ENCODE results near the gene SLC39A7.
A peak's percentile ranks its signal among the peaks of the same experiment; 100 is the strongest.

The SLC39A7 gene

DNA sequence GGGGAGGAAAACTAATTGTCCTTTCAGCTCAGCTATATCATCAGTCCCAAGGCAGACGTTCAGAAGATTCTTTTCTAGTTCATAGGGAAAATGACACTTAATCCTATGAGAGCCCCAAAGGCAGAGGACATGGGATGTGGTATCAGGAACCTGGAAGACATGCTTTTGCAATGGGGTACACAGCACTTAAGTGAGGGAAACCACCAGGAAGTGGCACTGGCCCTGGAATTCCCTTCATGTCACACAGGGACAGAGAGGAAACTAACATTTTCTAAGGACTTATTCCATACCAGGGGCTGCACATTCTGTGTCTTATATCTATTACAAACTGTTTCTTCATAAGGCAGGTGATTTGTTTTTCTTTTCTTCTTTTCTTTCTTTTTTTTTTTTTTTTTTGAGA lies 42.8 kb downstream of the SLC39A7 start:
- DNase-seq = no peak

DNA sequence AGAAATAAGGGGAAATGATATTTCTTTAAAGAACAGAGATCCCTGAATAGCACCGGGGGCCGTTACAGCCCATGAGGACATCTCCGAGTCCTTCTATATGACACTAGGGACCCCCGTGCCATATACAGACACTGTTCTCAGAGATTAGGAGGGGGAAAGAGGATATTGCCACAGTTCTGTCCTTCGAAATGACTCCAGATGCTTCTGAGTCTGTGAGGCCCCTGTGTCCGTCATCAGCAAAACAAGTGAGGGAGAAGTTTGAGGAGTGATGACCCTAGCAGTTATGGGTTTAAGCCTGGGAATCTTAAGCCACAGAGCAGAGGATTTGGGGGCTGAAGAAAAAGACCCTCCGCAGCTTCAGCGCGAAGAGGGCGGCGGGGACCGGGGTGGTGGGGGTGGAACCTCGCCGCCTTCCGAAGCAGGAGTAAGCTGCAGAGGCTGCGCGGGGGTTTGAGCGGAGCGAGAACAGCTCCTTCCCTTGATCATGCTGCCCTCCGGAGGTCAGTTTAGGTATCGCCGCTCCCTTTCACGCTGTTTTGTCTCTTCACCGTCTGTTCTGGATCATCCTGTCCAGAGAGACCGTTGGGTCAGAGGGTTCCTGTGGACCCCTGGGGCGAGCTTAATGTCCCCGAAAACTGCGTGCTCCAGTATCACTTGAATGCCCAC lies 47.4 kb downstream of the SLC39A7 start:
- peak; percentile 77 for DNase-seq

DNA sequence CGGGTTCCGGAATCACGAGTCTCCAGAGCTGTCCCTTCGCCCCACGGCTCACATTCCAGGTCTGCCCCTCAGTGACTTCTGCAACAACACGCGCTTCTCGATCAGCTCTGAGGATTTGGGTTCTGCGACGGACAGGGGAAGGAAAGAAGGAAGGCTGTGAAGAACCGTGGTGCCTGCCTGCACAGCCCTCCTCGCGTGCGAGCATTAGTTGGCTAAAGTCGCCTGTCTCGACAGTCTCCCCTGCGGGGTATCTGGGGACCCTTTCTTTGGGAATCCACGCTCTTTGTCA lies 47.9 kb downstream of the SLC39A7 start:
- DNase-seq = no peak

- peak; percentile 93 for DNase-seq
Measured at GRCh38 chr6:33248932-33249731, 48.5 kb downstream of the SLC39A7 start.

- DNase-seq = peak; percentile 57
Measured at GRCh38 chr6:33249732-33250630, 49.3 kb downstream of the SLC39A7 start.

GRCh38 chr6:33250731-33251130 lies 50.1 kb downstream of the SLC39A7 start:
- DNase-seq = no peak

DNA sequence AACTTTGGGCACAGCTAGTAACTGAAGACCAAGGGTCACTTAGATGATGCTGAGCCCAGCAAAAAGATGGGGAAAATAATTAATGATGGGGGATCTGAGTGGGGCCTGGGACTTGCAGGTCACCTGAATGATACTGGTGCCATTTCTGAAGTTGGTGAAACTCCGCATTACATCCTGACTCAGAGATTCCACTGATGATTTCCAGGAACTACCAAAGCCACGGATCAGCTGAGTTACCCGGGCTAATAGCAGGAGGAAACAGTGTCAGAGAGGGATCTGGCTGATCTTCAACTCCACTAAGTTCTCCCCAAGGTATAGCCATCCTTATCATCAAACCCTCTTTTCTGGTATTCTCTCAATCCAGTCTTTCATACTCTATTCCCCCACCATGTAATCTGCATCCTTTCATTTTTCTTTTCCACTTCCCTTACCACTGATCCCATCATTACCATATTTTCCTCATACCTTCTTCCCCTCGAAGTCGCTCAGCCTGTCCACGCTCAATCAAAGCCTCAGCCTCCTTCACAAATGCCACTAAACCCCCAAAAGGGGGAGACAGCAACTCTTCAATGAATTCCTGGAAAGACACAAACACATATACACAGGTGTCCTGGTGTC lies 50.8 kb downstream of the SLC39A7 start:
- DNase-seq = no peak

- DNase-seq = no peak
Measured at GRCh38 chr6:33252759-33253158, 52.1 kb downstream of the SLC39A7 start.

Measured in T1000 (cell line).